Astrocyte of the spinal cord (primary cell): ENCODE results near the gene GPR183.

Source experiments
- DNase-seq: peaks from one replicate; pipeline ENCODE4 v3.0.0; 2011; ENCODE audit warnings: low read depth, low spot score
- H3K4me3 ChIP-seq: 2 replicates; pipeline ENCODE4 v1.5.1; 2011; ENCODE audit warnings: low read depth, mild to moderate bottlenecking, low read length, moderate library complexity
- in situ Hi-C: cut with HindIII; loops from 2 replicates; pipeline ENCODE4 v1.10.0; 2017; ENCODE audit warnings: low sequenced_read_pairs
- TF ChIP-seq, protein P1 (sequence below): IDR thresholded peaks from 2 replicates; pipeline ENCODE4 v1.5.1; 2012; ENCODE audit warnings: low read depth, mild to moderate bottlenecking, low read length, inconsistent platforms

The GPR183 gene

DNA sequence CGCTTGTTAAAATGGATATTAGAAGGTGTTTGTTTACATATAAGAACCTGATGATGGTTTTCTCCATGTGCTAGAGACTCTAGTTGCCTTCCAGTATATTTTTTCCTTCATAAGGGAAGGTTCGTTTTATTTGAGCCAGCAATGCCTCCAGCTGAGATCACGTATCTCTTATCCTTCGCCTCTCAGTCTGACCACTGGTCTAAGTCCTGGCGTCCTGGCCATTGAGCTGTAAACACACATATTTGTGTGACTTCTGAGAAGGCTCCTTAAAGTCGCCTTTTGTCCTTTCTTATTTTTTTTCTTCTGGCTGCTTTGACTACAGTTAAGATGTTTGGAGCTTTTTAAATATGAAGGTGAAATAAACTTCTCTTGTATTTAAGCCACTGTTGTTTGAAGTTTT lies 23.7 kb upstream of the GPR183 start:
- no peak for DNase-seq
- in situ Hi-C loops = no loop called here
- TF ChIP-seq, protein P1, sequence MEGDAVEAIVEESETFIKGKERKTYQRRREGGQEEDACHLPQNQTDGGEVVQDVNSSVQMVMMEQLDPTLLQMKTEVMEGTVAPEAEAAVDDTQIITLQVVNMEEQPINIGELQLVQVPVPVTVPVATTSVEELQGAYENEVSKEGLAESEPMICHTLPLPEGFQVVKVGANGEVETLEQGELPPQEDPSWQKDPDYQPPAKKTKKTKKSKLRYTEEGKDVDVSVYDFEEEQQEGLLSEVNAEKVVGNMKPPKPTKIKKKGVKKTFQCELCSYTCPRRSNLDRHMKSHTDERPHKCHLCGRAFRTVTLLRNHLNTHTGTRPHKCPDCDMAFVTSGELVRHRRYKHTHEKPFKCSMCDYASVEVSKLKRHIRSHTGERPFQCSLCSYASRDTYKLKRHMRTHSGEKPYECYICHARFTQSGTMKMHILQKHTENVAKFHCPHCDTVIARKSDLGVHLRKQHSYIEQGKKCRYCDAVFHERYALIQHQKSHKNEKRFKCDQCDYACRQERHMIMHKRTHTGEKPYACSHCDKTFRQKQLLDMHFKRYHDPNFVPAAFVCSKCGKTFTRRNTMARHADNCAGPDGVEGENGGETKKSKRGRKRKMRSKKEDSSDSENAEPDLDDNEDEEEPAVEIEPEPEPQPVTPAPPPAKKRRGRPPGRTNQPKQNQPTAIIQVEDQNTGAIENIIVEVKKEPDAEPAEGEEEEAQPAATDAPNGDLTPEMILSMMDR = no peak
- no peak overlapping the region for H3K4me3 ChIP-seq

DNA sequence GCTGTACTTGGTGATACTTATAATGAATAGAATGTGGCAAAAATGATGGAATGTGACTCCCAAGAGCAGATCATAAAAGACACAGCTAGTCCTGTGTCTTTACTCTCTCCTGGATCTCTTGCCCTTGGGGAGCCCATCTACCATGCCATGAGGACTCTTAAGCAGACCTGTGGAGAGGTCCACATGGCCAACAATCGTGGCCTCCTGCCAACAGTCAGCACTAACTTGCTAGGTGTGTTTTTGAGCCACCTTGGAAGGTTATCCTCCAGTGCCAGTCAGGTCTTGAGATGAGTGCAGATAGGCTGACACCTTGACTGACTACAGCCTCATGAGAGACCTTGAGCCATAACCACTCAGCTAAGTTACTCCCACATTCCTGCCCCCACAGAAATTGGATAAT lies 22.3 kb upstream of the GPR183 start:
- in situ Hi-C loops = no loop called here
- TF ChIP-seq, protein P1 = no peak
- no peak overlapping the region for H3K4me3 ChIP-seq
- DNase-seq = no peak

DNA sequence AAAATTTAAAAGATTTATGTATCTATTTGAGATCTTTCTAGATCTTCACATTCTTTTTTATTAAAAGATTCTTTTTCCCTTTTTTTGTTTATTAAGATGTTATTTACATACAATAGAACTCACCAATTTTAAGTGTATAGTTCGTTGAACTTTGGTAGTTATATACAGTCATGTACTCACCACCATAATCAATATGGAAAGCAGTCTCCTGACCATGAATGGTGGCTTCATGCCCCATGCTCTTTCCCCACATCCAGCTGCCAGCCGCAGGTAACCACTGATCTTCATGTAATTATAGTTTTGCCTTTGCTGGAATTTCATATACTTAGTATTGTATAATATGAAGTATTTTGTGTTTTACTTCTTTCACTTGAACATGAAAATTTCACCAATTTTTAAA lies 20.6 kb upstream of the GPR183 start:
- no peak overlapping the region for H3K4me3 ChIP-seq
- TF ChIP-seq, protein P1 = no peak
- in situ Hi-C loops = no loop called here
- no peak for DNase-seq

DNA sequence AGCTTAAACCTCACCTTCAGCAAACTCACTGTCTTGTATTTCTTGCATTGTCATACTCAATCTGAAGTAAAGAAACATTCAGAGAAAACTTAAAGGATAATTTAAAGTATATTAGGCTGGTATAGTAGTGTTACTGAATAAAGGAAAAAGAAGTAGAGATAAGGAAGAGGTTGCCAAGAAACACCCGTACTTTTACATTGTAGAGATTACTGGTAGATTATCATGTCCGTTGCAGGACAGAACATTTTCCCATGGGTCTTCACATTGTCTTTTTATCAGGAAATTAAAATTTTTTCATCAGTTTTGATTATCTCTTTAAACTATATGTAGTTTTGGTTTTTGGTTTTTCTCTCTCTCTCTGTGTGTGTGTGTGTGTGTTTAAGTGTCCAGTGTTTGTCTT lies 19.9 kb upstream of the GPR183 start:
- no peak for DNase-seq
- in situ Hi-C loops = no loop called here

DNA sequence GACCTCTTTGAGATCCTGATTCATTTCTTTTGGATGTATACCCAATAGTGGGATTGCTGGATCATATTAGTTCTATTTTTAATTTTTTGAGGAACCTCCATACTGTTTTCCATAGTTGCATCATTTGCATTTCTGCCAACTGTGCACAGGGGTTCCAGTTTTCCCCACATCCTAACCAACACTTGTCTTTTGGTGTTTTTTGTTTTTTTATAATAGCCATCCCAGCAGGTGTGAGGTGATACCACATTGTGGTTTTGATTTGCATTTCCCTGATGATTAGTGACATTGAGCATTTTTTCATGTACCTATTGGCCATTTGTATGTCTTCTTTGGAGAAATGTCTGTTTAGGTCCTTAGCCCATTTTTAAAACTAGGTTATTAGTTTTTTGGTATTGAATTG lies 18.8 kb upstream of the GPR183 start:
- in situ Hi-C loops = no loop called here
- TF ChIP-seq, protein P1 = no peak
- DNase-seq = no peak
- H3K4me3 ChIP-seq = no peak overlapping the region

More for the DNA sequence above, 19.9 kb upstream of the GPR183 start:
- TF ChIP-seq, protein P1 = no peak
- H3K4me3 ChIP-seq = no peak overlapping the region

DNA sequence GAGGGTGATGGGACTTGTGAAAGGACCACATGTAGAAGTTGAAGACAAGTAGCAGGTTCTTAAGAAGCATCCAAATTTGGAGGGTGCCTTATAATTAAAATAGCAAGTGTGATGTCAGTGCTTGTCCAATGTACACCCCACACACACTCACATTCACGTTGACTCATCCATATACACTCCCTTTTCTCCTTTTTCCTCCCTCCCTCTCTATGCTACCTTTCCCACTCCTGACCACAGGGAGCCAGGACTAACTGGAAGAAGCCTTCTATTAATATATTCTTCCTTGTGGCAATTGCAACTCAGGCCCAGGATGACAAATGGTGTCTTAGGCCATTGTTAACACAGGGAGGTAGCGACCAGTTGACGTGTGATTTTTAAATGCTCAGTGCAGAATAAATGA lies 16.3 kb upstream of the GPR183 start:
- TF ChIP-seq, protein P1 = no peak
- no peak for DNase-seq
- in situ Hi-C loops = no loop called here
- H3K4me3 ChIP-seq = no peak overlapping the region
